22Rv1 (cell line): ENCODE measurements around the gene KRTAP2-1.
"Not testable (repeated sequence)": the region's sequence is repeated elsewhere in the genome, so short reads cannot be mapped to it uniquely, and the experiment has no call there.

Experiments
- H3K27ac ChIP-seq: fragments of 450-650 bp; 2 replicates; pipeline ENCODE4 v1.5.1; 2017
- ZFX ChIP-seq: fragments of 450-650 bp; IDR thresholded peaks from 2 replicates; pipeline ENCODE4 v1.6.1; 2017; ENCODE audit warnings: antibody characterized with exemption, borderline replicate concordance
- TF ChIP-seq, protein P1 (sequence below): fragments of 450-650 bp; IDR thresholded peaks from 2 replicates; pipeline ENCODE4 v1.5.1; 2017; ENCODE audit warnings: mild to moderate bottlenecking

The KRTAP2-1 gene, protein sequence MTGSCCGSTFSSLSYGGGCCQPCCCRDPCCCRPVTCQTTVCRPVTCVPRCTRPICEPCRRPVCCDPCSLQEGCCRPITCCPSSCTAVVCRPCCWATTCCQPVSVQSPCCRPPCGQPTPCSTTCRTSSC

DNA sequence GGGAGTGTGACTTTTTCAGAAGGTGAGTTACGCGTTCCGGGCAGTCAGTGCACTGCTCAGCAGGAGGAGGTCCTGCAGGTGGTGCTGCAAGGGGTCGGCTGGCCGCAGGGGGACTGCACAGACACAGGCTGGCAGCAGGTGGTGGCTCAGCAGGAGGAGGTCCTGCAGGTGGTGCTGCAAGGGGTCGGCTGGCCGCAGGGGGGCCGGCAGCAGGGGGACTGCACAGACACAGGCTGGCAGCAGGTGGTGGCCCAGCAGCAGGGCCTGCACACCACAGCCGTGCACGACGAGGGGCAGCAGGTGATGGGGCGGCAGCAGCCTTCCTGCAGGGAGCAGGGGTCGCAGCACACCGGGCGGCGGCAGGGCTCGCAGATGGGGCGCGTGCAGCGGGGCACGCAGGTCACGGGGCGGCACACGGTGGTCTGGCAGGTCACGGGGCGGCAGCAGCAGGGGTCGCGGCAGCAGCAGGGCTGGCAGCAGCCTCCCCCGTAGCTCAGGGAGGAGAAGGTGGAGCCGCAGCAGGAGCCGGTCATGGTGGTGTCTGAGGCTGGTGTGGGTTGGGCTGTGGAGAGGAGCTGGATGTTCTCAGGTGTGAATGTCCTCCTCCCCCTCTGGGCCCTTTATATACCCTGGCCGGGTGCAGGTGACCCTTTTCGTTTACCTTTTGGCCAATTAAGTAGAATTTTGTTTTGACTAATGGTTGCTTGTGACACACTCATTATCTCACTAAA is at the start of gene KRTAP2-1:
Gene KRTAP2-1, minus strand, starts transcription at position 582 of the 731 bp plus-strand sequence. Its CDS starts 49 bp downstream, at position 533.
- H3K27ac ChIP-seq = not testable (repeated sequence)

DNA sequence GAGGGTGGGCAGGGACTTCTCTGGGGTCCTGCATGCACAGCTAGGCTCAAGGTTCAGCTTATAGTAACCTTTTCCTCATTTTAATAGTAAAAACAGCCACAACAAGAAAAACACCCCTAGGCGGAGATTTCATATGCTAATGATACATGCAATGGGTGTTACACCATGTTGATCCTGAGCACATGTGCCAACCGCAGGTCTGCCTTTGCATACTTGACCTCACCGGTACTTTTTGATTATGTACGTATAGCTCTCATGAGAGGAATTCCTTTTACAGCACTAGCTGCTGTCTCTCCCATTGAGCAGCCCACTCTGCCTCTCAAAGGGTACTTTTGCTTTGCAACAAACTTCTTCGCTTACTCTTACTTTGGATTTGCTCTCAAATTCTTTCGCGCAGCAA is 48.9 kb upstream of the KRTAP2-1 start:
- TF ChIP-seq, protein P1, sequence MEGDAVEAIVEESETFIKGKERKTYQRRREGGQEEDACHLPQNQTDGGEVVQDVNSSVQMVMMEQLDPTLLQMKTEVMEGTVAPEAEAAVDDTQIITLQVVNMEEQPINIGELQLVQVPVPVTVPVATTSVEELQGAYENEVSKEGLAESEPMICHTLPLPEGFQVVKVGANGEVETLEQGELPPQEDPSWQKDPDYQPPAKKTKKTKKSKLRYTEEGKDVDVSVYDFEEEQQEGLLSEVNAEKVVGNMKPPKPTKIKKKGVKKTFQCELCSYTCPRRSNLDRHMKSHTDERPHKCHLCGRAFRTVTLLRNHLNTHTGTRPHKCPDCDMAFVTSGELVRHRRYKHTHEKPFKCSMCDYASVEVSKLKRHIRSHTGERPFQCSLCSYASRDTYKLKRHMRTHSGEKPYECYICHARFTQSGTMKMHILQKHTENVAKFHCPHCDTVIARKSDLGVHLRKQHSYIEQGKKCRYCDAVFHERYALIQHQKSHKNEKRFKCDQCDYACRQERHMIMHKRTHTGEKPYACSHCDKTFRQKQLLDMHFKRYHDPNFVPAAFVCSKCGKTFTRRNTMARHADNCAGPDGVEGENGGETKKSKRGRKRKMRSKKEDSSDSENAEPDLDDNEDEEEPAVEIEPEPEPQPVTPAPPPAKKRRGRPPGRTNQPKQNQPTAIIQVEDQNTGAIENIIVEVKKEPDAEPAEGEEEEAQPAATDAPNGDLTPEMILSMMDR = no peak
- no peak for TF ChIP-seq ZFX

DNA sequence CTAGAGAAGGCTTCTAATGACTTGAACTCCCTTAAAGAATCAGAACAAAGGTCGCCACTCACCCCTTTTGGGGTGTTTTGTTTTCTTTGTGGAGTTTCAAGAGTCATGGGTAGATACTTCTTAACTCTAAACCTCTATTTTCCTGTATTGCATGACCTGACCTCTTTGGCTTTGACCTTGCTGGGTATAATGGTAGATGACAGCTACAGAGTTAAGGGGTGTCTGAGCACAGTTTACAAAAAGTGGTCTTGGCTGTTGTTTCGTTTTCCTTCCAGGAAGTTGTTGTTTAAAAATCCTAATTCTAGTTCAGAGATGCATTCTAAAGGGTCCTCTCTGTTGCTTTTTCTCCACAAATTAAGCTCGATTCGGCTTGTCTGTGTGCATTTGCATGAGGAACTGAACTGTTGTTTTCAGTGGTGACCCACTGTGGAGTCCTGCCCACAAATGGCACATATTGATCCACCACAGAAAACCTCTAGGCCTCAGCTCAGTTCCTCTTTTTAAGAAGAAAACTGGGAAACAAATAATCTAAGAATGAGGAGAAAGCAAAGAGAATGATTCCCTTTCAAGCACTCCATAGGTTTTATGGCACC is 41.7 kb upstream of the KRTAP2-1 start:
- H3K27ac ChIP-seq = not testable (repeated sequence)

More for the DNA sequence above, 48.9 kb upstream of the KRTAP2-1 start:
- no peak overlapping the region for H3K27ac ChIP-seq

DNA sequence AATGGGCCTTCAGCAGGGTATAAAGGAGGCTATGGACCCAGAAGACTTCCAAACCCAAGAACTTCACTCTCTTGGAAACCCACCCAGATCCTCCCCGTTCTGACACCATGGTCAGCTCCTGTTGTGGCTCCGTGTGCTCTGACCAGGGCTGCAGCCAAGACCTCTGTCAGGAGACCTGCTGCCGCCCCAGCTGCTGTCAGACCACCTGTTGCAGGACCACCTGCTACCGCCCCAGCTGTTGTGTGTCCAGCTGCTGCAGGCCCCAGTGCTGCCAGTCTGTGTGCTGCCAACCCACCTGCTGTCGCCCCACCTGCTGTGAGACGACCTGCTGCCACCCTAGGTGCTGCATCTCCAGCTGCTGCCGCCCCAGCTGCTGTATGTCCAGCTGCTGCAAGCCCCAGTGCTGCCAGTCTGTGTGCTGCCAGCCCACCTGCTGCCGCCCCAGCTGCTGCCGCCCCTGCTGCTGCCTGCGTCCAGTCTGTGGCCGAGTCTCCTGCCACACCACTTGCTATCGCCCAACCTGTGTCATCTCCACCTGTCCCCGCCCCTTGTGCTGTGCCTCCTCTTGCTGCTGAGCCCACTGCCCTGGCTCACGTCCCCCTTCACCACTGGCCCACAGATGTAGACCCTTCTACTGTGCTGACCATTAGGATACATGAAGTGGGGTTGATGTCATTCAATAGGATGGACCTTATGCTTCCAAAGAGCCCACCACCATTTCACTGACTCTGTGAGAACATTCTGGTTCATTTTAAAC is 37.2 kb upstream of the KRTAP2-1 start, which contains the start of gene KRTAP4-7:
Gene KRTAP4-7, plus strand, starts transcription at position 51 of the 757 bp plus-strand sequence. Its CDS starts 57 bp downstream, at position 108.
- H3K27ac ChIP-seq = not testable (repeated sequence)

DNA sequence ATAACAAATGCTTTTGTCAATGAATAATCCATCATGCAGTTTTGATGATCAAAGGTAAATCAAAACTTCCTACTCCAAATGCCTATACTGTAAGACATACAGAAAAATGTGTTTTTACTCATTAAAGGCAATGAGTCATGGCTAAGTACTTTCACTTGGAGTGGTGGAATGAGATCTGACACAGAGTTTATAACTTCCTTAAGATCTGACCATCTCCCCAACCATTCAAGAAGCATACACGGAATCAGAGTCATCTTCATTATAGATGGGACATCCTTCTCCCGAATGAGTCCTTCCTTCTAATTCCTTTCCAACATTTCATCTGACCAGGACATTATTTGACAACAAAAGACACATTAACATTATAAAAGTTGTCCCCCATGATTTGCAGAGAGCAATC is 36.3 kb upstream of the KRTAP2-1 start:
- H3K27ac ChIP-seq = not testable (repeated sequence)

DNA sequence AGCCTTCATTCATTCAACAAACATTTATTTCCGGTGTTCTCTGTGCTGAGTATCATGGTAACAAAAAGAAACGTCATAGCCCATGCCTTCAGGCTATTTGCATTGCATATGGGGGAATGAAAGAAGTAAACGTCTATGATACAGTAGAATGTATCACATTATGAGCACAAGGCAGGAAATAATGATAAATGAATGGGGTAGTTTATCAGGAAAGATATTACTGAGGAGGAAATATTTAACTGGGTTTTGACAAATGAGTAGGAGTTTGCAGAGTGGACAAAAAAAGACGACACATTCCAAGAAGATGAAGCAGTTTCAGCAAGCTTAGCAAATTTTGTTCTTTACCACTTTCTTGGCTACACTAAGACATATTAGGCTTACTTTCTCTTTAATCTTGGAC is 35.5 kb upstream of the KRTAP2-1 start:
- no peak overlapping the region for H3K27ac ChIP-seq

DNA sequence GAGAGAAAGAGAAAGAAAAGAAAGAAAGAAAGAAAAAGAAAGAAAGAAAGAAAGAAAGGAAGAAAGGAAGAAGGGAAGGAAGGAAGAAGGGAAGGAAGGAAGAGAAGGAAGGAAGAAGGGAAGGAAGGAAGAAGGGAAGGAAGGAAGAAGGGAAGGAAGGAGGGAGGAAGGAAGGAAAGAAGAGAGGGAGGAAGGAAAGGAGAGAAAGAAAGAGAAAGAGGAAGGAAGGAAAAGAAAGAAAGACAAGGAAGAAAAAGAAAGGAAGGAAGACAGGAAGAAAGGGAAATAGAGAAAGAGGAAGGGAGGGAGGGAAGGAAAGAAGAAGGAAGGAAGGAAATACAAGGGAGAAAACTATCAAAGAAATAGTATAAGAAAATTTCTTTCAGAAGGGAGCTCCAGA is 29.7 kb upstream of the KRTAP2-1 start:
- TF ChIP-seq, protein P1 = no peak
- TF ChIP-seq ZFX = no peak

More for the DNA sequence above, 35.5 kb upstream of the KRTAP2-1 start:
- TF ChIP-seq, protein P1 = no peak
- TF ChIP-seq ZFX = no peak

DNA sequence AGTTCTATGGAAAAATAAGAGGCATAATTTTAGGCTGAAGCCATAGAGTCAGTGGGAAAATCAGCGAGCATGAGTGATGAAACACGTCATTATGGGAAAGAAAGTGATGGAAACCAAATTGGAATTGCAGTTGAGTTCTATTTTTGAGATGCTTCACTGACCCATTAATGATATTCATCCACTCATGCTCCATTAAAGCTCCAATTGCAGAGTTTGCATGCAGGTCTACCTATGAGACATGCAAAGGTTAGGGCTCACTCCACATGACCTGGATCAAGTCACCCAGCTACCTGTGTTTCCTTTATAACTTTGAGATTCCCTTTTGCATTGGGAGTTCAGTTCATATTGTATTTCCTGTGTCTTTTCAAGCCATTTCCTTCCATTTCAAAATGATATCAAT is 26.6 kb upstream of the KRTAP2-1 start:
- no peak overlapping the region for H3K27ac ChIP-seq
- no peak for TF ChIP-seq ZFX
- TF ChIP-seq, protein P1 = no peak

More for the DNA sequence above, 29.7 kb upstream of the KRTAP2-1 start:
- H3K27ac ChIP-seq = no peak overlapping the region

DNA sequence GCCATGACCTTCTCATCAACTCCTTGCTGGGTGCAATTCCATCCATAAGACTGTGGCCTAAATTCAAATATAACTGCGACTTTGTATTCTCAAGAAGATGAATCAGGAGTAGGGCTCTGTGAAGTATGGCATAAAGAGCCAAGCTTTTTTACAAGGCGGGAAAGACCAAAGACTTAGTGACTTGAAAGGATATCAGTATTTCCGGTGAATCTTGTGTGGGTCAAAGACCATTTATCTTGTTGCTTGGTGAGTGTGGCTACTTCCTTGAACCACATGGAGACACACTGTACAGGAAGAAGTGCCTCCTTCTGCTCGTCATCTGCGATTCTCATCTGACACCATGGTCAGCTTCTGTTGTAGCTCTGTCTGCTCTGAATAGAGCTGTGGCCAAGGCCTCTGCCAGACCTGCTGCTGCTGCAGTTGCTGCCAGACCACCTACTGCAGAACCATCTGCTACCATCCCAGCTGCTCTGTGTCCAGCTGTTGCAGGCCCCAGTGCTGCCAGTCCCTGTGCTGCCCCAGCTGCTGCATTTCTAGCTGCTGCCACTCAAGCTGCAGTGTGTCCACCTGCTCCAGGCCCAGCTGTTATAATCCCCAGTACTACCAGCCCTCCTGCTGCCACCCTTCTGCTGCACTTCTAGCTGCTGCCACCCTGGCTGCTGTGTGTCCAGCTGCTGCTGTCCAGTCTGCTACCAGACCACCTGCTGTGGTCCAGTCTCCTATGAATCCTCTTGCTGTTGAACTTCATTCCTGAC is 24.7 kb upstream of the KRTAP2-1 start:
- H3K27ac ChIP-seq = no peak overlapping the region

More for the DNA sequence above, 24.7 kb upstream of the KRTAP2-1 start:
- TF ChIP-seq ZFX = no peak
- TF ChIP-seq, protein P1 = no peak
